Psoas muscle (tissue), 8 donors: ENCODE data around the gene YWHAG. TPM values are rescaled to one million over a fixed set of nuclear protein-coding genes. Genes with fewer than 3 reads are reported as not detected.
"Not testable (repeated sequence)": the region's sequence is repeated elsewhere in the genome, so short reads cannot be mapped to it uniquely, and the experiment has no call there.

Experiments
- ATAC-seq, 4 donors: fragments of 200-7000 bp; cut with Tn5 transposase; one replicate each; pipeline ENCODE4 v1.9.1; 2020; ENCODE audit warnings: moderate library complexity in 3 of 4, mild to moderate bottlenecking in 2 of 4
- DNase-seq, 2 donors: peaks; one replicate each; pipeline ENCODE4 v3.0.0-alpha.2; 2020
- H3K27ac ChIP-seq: fragments of 200-600 bp; one replicate; pipeline ENCODE4 v1.8.0; 2022
- H3K27me3 ChIP-seq, 3 donors: fragments of 200-600 bp in 1 of 3; one replicate each; pipeline versions ENCODE4 v1.6.1 to v1.8.0; 2013 to 2022; ENCODE audit warnings: low read length in 2 of 3, mild to moderate bottlenecking in 2 of 3, moderate library complexity in 1 of 3; ENCODE audit not compliant: insufficient read depth in 3 of 3
- H3K36me3 ChIP-seq, 2 donors: fragments of 200-600 bp in 1 of 2; one replicate each; pipeline versions ENCODE4 v1.6.1 to v1.8.0; 2013 to 2022; ENCODE audit warnings: low read depth in 1 of 2, mild to moderate bottlenecking in 1 of 2, moderate library complexity in 1 of 2; ENCODE audit not compliant: insufficient read depth in 1 of 2
- H3K4me1 ChIP-seq: fragments of 200-600 bp; one replicate; pipeline ENCODE4 v1.8.0; 2022
- H3K4me3 ChIP-seq: fragments of 200-600 bp; one replicate; pipeline ENCODE4 v1.8.0; 2022; ENCODE audit warnings: mild to moderate bottlenecking
- H3K9me3 ChIP-seq: fragments of 200-600 bp; one replicate; pipeline ENCODE4 v1.8.0; 2022
- CTCF ChIP-seq: fragments of 200-600 bp; IDR thresholded peaks from one replicate; pipeline ENCODE4 v1.8.0; 2022; ENCODE audit warnings: antibody characterized with exemption
- WGBS, 3 donors: extraction: QIAGEN DNeasy Blood & Tissue Kit; methylation state at CpG; one replicate each; pipeline versions ENCODE4 v1.1.6 to v1.1.7; 2013; 5-methylcytosine and 5-hydroxymethylcytosine counted together
- intact Hi-C, 2 donors: fragments of 100-400 bp; cut with DNase I; formaldehyde crosslinking; loops; one replicate each; pipeline versions ENCODE4 v1.11.0 to v1.14.2; 2022
- polyA plus RNA-seq, 3 donors: library from polyadenylated mRNA; stranded (reverse); fragments of 200-250 nt; gene quantifications; one replicate each; pipeline ENCODE4 v1.2.3, GENCODE V29; 2013
- total RNA-seq, 4 donors: library from RNA; stranded (reverse); fragmentation: NEBNext Ultra II Directional in 2 of 4; extraction: Animal tissue kit (Norgen Biotek cat#: 25700) in 2 of 4; gene quantifications; one replicate each; pipeline versions ENCODE4 v1.2.1 to v1.2.4, GENCODE V29; 2021 to 2023
- donor health status: healthy with polysubstance abuse.
- donor health status: DM: no; HTN: no; CAD: no; lungs with moderate emphysema.
- donor health status: Bipolar disorder and iron deficiency.
- donor health status: healthy.
- donor health status: DM: yes; HTN: yes; CAD: no.
- donor health status: DM: no; HTN: no; CAD: no.
- donor health status: DM: no; HTN: no; CAD: no.
- donor health status: DM: yes; HTN: yes; CAD: no.

The YWHAG gene
- total and polyA plus RNA-seq, 7 donors, result 204 to 523 (median 398) TPM

DNA sequence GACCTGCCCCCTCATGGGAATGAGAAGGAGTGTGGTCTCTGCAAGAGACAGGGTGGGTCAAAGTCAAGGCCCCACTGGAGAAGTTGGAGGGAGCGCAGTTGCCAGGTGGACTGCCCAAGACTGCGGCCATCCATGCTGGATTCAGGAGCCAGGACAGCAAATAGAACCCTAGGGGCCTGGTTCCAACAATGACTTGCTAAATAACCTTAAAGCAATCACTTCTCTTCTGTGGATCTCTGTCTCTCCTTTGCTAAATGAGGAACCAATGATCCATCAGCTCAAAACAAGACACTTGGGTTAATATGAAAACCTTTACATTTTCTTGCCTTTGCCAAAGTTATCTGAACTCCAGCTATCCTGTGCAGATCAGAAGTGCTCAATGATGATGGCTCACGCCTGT, 12.6 kb upstream of the YWHAG start:
- intact Hi-C loops, result no loop called here
- 84 to 95% (median 89%) methylated on average over 3 of the region's 3 CpGs for WGBS, 3 donors
- Histone ChIP-seq H3K27ac (no peak overlapping the region), H3K4me1 (peaks cover 7% of the 10 kb centered on the region), H3K4me3 (no peak overlapping the region), H3K36me3 (no peaks in the 10 kb centered on the region), H3K27me3 (no peaks in the 10 kb centered on the region), H3K9me3 (no peaks in the 10 kb centered on the region)
- ATAC-seq, result no peak
- no peak for TF ChIP-seq CTCF
- no peak for DNase-seq

GRCh38 chr7:76369018-76369417, 10.2 kb upstream of the YWHAG start:
- DNase-seq (no peak), ATAC-seq (peak in 3 of 4 donors; percentile 51 to 64 (median 62))
- Histone ChIP-seq H3K4me1 (peaks cover 21% of the 10 kb centered on the region), H3K36me3 (no peaks in the 10 kb centered on the region), H3K27me3 (no peaks in the 10 kb centered on the region), H3K4me3 (no peak overlapping the region), H3K9me3 (no peaks in the 10 kb centered on the region), H3K27ac (peak overlapping the region; percentile 47)
- TF ChIP-seq CTCF, result no peak
- 41 to 57% (median 51%) methylated on average over 6 of the region's 6 CpGs for WGBS, 3 donors
- intact Hi-C loops, result no loop called here

DNA sequence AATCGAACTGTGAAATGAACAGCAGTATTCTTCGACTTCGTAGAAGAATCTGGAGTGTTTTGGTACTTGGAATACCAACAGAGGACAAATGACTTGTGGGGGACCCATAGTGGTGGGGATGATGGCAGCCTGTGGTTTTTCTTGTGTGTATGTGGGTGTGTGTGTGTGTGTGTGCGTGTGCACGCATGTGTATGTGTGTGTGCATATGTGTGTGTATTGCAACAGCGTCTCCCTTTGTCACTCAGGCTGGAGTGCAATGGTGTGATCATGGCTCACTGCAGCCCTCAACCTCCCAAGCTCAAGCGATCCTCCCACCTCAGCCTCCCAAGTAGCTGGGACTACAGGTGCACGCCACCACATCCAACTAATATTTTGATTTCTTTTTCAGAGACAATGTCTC, 9.4 kb upstream of the YWHAG start:
- TF ChIP-seq CTCF, result no peak
- Histone ChIP-seq H3K36me3 (no peaks in the 10 kb centered on the region), H3K27me3 (no peaks in the 10 kb centered on the region), H3K4me3 (no peak overlapping the region), H3K4me1 (peaks cover 25% of the 10 kb centered on the region), H3K27ac (no peak overlapping the region), H3K9me3 (no peaks in the 10 kb centered on the region)
- 95 to 97% (median 96%) methylated on average over 8 of the region's 8 CpGs for WGBS, 3 donors
- intact Hi-C loops, result no loop called here
- ATAC-seq (no peak), DNase-seq (no peak)

DNA sequence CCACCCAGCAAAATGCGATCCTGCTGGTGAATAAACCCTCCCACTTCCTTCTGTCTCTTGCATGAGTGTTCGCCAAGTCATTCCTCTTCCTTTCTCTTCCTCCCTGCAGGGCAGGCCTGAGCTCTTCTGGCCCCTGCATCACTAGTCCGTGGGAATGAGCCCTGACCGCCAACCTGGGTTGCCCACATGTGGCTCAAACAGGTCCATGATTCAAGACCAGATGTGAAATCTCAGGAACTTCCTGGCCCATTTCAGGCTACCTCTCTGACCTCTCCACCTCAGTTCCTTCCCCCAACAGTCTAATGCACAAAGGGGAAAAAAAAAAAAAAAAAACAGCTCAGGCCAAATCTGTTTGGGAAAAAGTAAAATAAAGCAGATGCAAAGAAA, 5.4 kb upstream of the YWHAG start:
- Histone ChIP-seq H3K36me3 (no peaks in the 10 kb centered on the region), H3K27me3 (no peaks in the 10 kb centered on the region), H3K9me3 (no peaks in the 10 kb centered on the region), H3K4me1 (peaks cover 29% of the 10 kb centered on the region), H3K27ac (peak overlapping the region; percentile 86), H3K4me3 (no peak overlapping the region)
- WGBS, 3 donors, result 32 to 45% (median 42%) methylated on average over 4 of the region's 4 CpGs
- intact Hi-C loops, result no loop called here
- no peak for ATAC-seq
- DNase-seq, result no peak
- no peak for TF ChIP-seq CTCF

DNA sequence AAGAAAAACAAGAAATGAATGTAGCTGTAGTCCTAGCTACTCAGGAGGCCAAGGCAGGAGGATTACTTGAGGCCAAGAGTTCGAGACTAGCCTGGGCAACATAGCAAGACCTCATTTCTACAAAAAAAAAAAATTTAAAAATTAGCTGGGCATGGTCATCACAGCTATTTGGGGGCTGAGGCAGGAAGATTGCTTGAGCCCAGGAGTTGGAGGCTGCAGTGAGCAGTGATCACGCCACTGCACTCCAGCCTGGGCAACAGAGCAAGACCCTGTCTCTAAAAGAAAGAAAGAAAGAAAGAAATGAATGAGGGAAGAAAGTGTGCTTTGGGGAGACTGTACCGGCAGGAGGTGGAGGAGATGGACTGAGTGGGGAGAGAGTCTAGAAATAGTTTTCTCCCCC, 5.0 kb upstream of the YWHAG start:
- DNase-seq, H3K9me3 ChIP-seq, intact Hi-C loops, H3K4me3 ChIP-seq, H3K36me3 ChIP-seq, ATAC-seq, H3K27me3 ChIP-seq: not testable (repeated sequence)
- peaks cover 24% of the 10 kb centered on the region for H3K4me1 ChIP-seq
- H3K27ac ChIP-seq, result peak overlapping the region; percentile 86
- 76 to 79% (median 78%) methylated on average over 3 of the region's 3 CpGs for WGBS, 3 donors
